Transverse colon (tissue), 3 donors: Measurements from ENCODE around the gene CPEB3.

Experiments used
- EP300 ChIP-seq: sonication (generic); formaldehyde crosslinking; IDR thresholded peaks from one replicate; pipeline ENCODE4 v1.6.1; 2017; ENCODE audit warnings: antibody characterized with exemption, low read depth
- POLR2A ChIP-seq: fragments of 450-650 bp; IDR thresholded peaks from one replicate; pipeline ENCODE4 v1.6.1; 2016; ENCODE audit warnings: antibody characterized with exemption, mild to moderate bottlenecking, moderate library complexity
- TF ChIP-seq, protein P1 (sequence below), 5 experiments: fragments of 200-600 bp in 3 of 5; fragments of 450-650 bp in 2 of 5; sonication (generic) in 3 of 5; IDR thresholded peaks; 1 replicate in 2 of 5; 2 replicates in 3 of 5; pipeline ENCODE4 v1.5.1; 2016 to 2017; ENCODE audit warnings: antibody characterized with exemption in 5 of 5, inconsistent platforms in 3 of 5, mild to moderate bottlenecking in 2 of 5, moderate library complexity in 1 of 5

DNA sequence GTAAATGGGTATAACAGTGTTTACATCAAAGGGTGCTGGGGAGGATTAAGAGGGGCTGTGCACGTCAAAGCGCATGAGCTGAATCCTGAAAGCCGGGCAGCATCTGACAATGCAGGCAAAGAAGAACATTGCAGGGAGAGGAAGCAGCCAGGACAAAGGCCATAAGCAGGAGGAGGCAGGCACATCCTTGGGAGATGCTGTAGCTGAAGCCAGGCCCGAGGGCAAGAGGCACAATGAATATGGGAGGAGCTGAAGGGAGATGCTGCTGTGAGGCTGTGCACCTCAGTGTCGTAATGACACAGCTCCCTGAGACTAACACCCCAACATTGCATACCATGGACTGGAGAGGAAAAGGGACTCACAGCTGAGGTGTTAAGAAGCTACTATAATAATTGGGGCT is 238.1 kb downstream of the CPEB3 start:
- TF ChIP-seq, protein P1, sequence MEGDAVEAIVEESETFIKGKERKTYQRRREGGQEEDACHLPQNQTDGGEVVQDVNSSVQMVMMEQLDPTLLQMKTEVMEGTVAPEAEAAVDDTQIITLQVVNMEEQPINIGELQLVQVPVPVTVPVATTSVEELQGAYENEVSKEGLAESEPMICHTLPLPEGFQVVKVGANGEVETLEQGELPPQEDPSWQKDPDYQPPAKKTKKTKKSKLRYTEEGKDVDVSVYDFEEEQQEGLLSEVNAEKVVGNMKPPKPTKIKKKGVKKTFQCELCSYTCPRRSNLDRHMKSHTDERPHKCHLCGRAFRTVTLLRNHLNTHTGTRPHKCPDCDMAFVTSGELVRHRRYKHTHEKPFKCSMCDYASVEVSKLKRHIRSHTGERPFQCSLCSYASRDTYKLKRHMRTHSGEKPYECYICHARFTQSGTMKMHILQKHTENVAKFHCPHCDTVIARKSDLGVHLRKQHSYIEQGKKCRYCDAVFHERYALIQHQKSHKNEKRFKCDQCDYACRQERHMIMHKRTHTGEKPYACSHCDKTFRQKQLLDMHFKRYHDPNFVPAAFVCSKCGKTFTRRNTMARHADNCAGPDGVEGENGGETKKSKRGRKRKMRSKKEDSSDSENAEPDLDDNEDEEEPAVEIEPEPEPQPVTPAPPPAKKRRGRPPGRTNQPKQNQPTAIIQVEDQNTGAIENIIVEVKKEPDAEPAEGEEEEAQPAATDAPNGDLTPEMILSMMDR (IDR thresholded peaks at IDR 0.05): no peak
- TF ChIP-seq POLR2A (no peak), EP300 (no peak)
